CD4-positive, alpha-beta T cell treated with Interferon alpha-2 for 1 hour (primary cell): ENCODE data around the gene S1PR4.
"Not testable (repeated sequence)": the region's sequence is repeated elsewhere in the genome, so short reads cannot be mapped to it uniquely, and the experiment has no call there.

Experiments used
- DNase-seq, 2 donors: peaks; one replicate each; pipeline ENCODE4 v3.0.0-alpha.2; 2020 to 2022

S1PR4 gene

GRCh38 chr19:3196064-3196932, 17.7 kb downstream of the S1PR4 start:
- DNase-seq = no peak

GRCh38 chr19:3196933-3197205, 18.3 kb downstream of the S1PR4 start:
- DNase-seq = no peak

GRCh38 chr19:3198901-3199700, 20.5 kb downstream of the S1PR4 start:
- no peak for DNase-seq

GRCh38 chr19:3201072-3201700, 22.6 kb downstream of the S1PR4 start:
- no peak for DNase-seq

- no peak for DNase-seq
Observed at GRCh38 chr19:3201911-3202310, 23.3 kb downstream of the S1PR4 start.

GRCh38 chr19:3202346-3202745, 23.8 kb downstream of the S1PR4 start:
- DNase-seq = no peak

GRCh38 chr19:3202895-3203294, 24.3 kb downstream of the S1PR4 start:
- not testable (repeated sequence) for DNase-seq

GRCh38 chr19:3203805-3204645, 25.5 kb downstream of the S1PR4 start:
- DNase-seq = no peak

- no peak for DNase-seq
Observed at GRCh38 chr19:3204646-3205275, 26.2 kb downstream of the S1PR4 start.

GRCh38 chr19:3206216-3206953, 27.8 kb downstream of the S1PR4 start:
- no peak for DNase-seq

- no peak for DNase-seq
Observed at GRCh38 chr19:3207461-3208242, 29.1 kb downstream of the S1PR4 start.

GRCh38 chr19:3208317-3209207, 30.0 kb downstream of the S1PR4 start:
- DNase-seq = no peak

- peak; percentile 58 to 64 for DNase-seq
Observed at GRCh38 chr19:3210347-3211017, 31.9 kb downstream of the S1PR4 start.

GRCh38 chr19:3211191-3211590, 32.6 kb downstream of the S1PR4 start:
- DNase-seq = no peak

GRCh38 chr19:3213159-3213558, 34.6 kb downstream of the S1PR4 start:
- no peak for DNase-seq

- no peak for DNase-seq
Observed at GRCh38 chr19:3216874-3217273, 38.3 kb downstream of the S1PR4 start.

- DNase-seq = no peak
Observed at GRCh38 chr19:3220576-3220975, 42.0 kb downstream of the S1PR4 start.

GRCh38 chr19:3221576-3221975, 43.0 kb downstream of the S1PR4 start:
- not testable (repeated sequence) for DNase-seq

- DNase-seq = no peak
Observed at GRCh38 chr19:3222709-3223108, 44.1 kb downstream of the S1PR4 start.
